LNCAP (cell line): Measurements from ENCODE around the gene QSOX2.

Experiments used
- TF ChIP-seq, protein P1 (sequence below): fragments of 450-650 bp; IDR thresholded peaks from 2 replicates; pipeline ENCODE4 v1.5.1; 2017; ENCODE audit warnings: mild to moderate bottlenecking

The QSOX2 gene

GRCh38 chr9:136246849-136247550, 1.4 kb upstream of the QSOX2 start:
- TF ChIP-seq, protein P1, sequence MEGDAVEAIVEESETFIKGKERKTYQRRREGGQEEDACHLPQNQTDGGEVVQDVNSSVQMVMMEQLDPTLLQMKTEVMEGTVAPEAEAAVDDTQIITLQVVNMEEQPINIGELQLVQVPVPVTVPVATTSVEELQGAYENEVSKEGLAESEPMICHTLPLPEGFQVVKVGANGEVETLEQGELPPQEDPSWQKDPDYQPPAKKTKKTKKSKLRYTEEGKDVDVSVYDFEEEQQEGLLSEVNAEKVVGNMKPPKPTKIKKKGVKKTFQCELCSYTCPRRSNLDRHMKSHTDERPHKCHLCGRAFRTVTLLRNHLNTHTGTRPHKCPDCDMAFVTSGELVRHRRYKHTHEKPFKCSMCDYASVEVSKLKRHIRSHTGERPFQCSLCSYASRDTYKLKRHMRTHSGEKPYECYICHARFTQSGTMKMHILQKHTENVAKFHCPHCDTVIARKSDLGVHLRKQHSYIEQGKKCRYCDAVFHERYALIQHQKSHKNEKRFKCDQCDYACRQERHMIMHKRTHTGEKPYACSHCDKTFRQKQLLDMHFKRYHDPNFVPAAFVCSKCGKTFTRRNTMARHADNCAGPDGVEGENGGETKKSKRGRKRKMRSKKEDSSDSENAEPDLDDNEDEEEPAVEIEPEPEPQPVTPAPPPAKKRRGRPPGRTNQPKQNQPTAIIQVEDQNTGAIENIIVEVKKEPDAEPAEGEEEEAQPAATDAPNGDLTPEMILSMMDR = no peak

- TF ChIP-seq, protein P1 = no peak
Observed at GRCh38 chr9:136244969-136245218, 718 bp downstream of the QSOX2 start.

DNA sequence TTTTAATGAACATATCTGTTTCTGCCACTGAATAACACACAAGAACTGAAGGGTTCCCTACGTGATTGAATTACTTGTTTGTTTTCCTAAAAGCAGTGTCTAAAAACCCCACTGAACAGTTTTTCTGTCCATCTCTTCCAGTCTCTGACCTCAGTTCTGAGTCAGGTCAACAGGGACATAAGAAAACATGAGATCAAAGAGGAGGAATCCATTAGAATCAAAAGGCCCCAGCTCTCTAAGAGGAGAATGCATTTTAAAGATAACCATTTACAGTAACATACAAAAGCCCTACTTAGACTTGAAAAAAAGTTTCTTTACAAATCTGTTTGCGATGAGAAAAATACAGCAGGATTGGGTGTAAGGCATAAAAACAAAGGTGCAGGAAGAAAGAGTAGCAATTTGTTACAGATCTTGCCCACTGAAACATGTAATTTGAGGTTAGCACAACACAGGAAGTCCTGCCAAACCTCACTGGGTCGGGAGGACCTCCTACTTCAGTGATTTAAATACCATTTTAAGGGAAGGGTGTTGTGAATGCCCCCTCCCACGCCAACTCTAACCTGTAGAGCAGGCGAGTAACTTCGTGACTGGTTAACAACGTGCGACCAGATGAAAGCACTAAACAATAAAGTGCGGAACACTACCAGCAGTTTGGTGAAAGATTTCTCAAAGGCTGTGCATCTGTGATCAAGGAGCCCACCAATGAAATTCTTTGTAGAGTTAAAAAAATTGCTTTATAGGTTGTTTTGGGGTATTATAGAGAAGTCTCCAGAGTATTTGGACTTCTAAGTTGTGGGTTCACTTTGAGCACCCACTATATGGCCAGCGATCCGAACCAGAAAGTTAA, 1.3 kb downstream of the QSOX2 start:
- TF ChIP-seq, protein P1 = no peak

DNA sequence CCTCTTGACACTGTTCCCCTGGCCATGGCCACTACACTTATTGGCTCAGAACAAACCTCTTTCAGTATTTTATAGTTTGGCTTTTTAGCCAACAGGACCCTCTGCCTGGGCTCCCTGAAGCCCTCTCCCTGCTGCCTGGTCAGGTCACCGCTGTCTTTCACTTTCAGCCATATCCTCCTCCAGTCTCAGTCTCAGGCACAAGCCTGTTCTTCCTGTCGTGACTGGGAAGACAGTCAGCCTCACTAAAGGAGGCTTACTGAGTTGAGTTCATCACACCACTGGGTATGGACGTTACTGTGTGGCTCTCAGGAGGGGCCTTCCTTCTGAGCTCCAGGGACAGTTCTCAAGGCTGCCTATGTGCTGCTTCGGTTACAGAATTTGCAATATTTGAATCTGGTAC, 2.0 kb downstream of the QSOX2 start:
- TF ChIP-seq, protein P1 = no peak

DNA sequence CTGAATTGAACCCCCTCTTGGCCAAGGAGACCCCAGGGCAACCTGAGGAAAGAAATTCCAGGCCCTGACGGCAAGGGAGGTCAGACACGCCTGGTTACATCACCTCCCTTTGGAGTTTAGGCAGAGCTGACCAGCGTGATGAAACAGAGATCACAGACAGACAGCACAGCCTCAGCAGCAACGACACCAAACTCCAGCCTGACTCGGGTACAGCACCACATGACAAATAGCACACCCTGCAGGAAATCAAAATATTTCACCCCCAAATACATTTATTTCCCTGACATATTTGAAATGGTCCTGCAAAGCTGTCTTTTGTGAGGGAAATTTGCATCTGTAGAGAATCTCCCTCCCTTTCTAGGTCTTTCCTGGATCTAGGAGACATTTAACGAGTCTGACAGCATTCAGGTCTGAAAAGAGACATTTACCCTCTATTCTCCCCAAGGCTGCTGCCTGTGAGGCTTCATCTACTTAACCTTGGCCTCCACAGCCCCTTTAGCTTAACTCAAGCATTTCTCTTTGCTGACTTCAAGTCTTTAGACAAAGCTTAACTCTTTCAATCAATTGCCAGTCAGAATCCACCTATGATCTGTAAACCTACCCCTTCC, 2.6 kb downstream of the QSOX2 start:
- TF ChIP-seq, protein P1 = no peak

DNA sequence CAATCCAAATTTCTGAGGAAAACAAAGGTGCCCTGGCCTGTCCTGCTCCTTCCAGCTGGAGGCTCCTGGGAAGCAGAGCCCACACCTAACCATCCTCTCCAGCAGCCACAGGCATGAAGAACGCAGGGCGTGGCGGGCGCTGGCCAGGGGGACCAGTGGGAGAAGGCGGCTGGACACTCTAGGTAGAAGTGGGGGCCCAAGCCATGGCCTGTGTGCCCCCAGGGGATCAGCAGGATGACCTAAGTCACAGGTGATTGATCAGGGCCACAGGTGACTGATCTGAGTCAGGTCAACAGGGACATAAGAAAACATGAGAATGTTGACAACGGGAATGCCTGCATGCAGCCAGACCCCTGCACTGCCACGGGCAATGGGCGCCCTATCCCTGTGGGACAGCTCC, 3.4 kb downstream of the QSOX2 start:
- TF ChIP-seq, protein P1 = no peak

DNA sequence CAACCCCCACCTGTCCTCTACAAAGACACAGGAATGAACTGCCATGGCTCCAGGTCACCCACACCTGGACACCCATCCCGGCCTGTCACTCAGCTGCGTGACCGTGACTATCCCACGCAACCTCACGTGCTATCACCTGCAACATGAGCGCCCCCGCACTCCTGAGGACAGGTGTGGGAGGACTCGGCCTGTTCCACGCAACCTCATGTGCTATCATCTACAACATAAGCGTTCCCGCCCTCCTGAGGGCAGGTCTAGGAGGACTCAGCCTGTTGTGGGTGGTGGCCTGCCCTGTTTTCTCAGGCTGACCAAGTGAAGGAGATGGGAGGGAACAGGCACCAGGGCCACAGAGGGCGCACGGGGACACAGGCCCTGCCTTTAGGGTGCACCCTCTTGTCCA, 4.1 kb downstream of the QSOX2 start:
- TF ChIP-seq, protein P1 = no peak
